Measurements from ENCODE around the gene SMAD3. TPM values are rescaled to one million over a fixed set of nuclear protein-coding genes. Genes with fewer than 3 reads are reported as not detected.

Gene SMAD3
- total and polyA plus RNA-seq, 4 donors, result 10.9 to 41.6 (median 23.4) TPM

GRCh38 chr15:67183443-67184169 lies 118.2 kb downstream of the SMAD3 start:
- Histone ChIP-seq H3K9ac (ENCODE audit: insufficient read depth in 1 of 2, low read length in 2 of 2) (peak overlapping the region in 1 of 2 donors; percentile 7), H3K27me3 (ENCODE audit: control insufficient read depth in 3 of 3, insufficient read depth in 3 of 3, low read length in 2 of 3) (no peaks in the 10 kb centered on the region), H3K4me3 (no peak overlapping the region), H3K27ac (ENCODE audit: low read depth in 1 of 2, low read length in 1 of 2) (no peak overlapping the region), H3K36me3 (ENCODE audit: control insufficient read depth in 4 of 4, insufficient read depth in 4 of 4, low read length in 4 of 4) (peaks cover 0 to 34% (median 23%) of the 10 kb centered on the region in 4 donors), H3K9me3 (ENCODE audit: control insufficient read depth in 4 of 4, insufficient read depth in 3 of 4, low read length in 3 of 4) (no peaks in the 10 kb centered on the region), H3K4me1 (ENCODE audit: control insufficient read depth in 5 of 5, insufficient read depth in 5 of 5, low read length in 5 of 5) (peaks cover 11 to 59% (median 18%) of the 10 kb centered on the region in 5 donors)
- TF ChIP-seq CTCF (IDR thresholded peaks at IDR 0.05; ENCODE audit: control extremely low read depth, extremely low read depth), result no peak
- DNase-seq, result peak in 1 of 3 donors; percentile 58
- 79 to 96% methylated on average over 7 of the region's 7 CpGs for whole genome bisulfite sequencing, 2 donors
- no peak for ATAC-seq (ENCODE audit: insufficient read depth, low FRiP score)

DNA sequence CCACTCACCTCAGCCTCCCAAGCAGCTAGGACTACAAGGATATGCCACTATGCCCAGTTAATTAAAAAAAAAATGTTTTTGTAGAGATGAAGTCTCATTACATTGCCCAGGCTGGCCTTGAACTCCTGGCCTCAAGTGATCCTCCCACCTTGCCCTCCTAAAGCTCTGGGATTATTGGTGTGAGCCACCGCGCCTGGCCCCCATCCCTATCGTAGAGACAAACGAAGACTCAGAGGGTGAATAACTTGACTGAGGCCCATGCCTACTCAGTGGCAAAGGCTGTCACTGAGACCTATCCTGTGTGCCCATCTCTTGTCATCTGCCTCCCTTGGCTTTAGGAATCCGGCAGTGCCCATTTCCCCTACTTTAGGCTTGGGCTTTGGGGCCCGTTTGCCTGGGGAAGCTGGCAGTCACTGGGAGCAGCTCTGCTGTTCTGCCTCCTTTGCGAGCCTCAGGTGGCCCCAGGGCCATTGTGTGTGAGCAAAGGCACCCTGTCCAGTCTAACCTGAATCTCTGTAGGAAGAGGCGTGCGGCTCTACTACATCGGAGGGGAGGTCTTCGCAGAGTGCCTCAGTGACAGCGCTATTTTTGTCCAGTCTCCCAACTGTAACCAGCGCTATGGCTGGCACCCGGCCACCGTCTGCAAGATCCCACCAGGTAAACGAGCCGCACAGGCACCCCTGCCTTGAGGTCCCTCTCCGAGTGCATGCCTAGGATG lies 119.0 kb downstream of the SMAD3 start:
- Histone ChIP-seq H3K27ac (ENCODE audit: low read depth in 1 of 2, low read length in 1 of 2) (peak overlapping the region in 1 of 2 donors; percentile 4), H3K27me3 (ENCODE audit: control insufficient read depth in 3 of 3, insufficient read depth in 3 of 3, low read length in 2 of 3) (no peaks in the 10 kb centered on the region), H3K9ac (ENCODE audit: insufficient read depth in 1 of 2, low read length in 2 of 2) (no peak overlapping the region), H3K36me3 (ENCODE audit: control insufficient read depth in 4 of 4, insufficient read depth in 4 of 4, low read length in 4 of 4) (peaks cover 0 to 37% (median 24%) of the 10 kb centered on the region in 4 donors), H3K4me3 (no peak overlapping the region), H3K4me1 (ENCODE audit: control insufficient read depth in 5 of 5, insufficient read depth in 5 of 5, low read length in 5 of 5) (peaks cover 11 to 59% (median 11%) of the 10 kb centered on the region in 5 donors), H3K9me3 (ENCODE audit: control insufficient read depth in 4 of 4, insufficient read depth in 3 of 4, low read length in 3 of 4) (no peaks in the 10 kb centered on the region)
- DNase-seq, result no peak
- WGBS, 2 donors, result 82 to 90% methylated on average over 18 of the region's 18 CpGs
- no peak for TF ChIP-seq CTCF (IDR thresholded peaks at IDR 0.05; ENCODE audit: control extremely low read depth, extremely low read depth)
- no peak for ATAC-seq (ENCODE audit: insufficient read depth, low FRiP score)

GRCh38 chr15:67185051-67185450 lies 119.6 kb downstream of the SMAD3 start:
- H3K36me3 ChIP-seq (ENCODE audit: control insufficient read depth in 4 of 4, insufficient read depth in 4 of 4, low read length in 4 of 4), result peaks cover 0 to 36% (median 27%) of the 10 kb centered on the region in 4 donors
- ATAC-seq (ENCODE audit: insufficient read depth, low FRiP score) (no peak), DNase-seq (no peak)
- no peak overlapping the region for H3K4me3 ChIP-seq
- H3K27ac ChIP-seq (ENCODE audit: low read depth in 1 of 2, low read length in 1 of 2), result peak overlapping the region in 1 of 2 donors; percentile 30
- no peak overlapping the region for H3K9ac ChIP-seq (ENCODE audit: insufficient read depth in 1 of 2, low read length in 2 of 2)
- peaks cover 6 to 59% (median 11%) of the 10 kb centered on the region in 5 donors for H3K4me1 ChIP-seq (ENCODE audit: control insufficient read depth in 5 of 5, insufficient read depth in 5 of 5, low read length in 5 of 5)
- H3K9me3 ChIP-seq (ENCODE audit: control insufficient read depth in 4 of 4, insufficient read depth in 3 of 4, low read length in 3 of 4), result no peaks in the 10 kb centered on the region
- WGBS, 2 donors, result 84 to 86% methylated on average over 6 of the region's 6 CpGs
- TF ChIP-seq CTCF (IDR thresholded peaks at IDR 0.05; ENCODE audit: control extremely low read depth, extremely low read depth), result no peak
- H3K27me3 ChIP-seq (ENCODE audit: control insufficient read depth in 3 of 3, insufficient read depth in 3 of 3, low read length in 2 of 3), result no peaks in the 10 kb centered on the region
